Lower leg skin (tissue), 4 donors: Measurements from ENCODE around the gene TRAP1. TPM values are rescaled to one million over a fixed set of nuclear protein-coding genes. Genes with fewer than 3 reads are reported as not detected.
A peak's percentile ranks its signal among the peaks of the same experiment; 100 is the strongest.

Experiments used
- DNase-seq, 2 donors: peaks; one replicate each; pipeline ENCODE4 v3.0.0-alpha.2; 2019; ENCODE audit warnings: low spot score in 2 of 2
- H3K4me3 ChIP-seq: fragments of 200-600 bp; sonication (generic); 2 replicates; pipeline ENCODE4 v1.5.1; 2017; ENCODE audit warnings: mild to moderate bottlenecking, low read depth; ENCODE audit not compliant: poor library complexity, severe bottlenecking
- POLR2A ChIP-seq, 2 donors: fragments of 450-650 bp; IDR thresholded peaks; one replicate each; pipeline ENCODE4 v1.6.1; 2016 to 2017; ENCODE audit warnings: antibody characterized with exemption in 2 of 2, mild to moderate bottlenecking in 1 of 2, moderate library complexity in 1 of 2
- WGBS, 2 donors: methylation state at CpG; one replicate each; pipeline ENCODE4 v1.1.5; 2018; 5-methylcytosine and 5-hydroxymethylcytosine counted together
- intact Hi-C: fragments of 100-400 bp; cut with DNase I; formaldehyde crosslinking; loops from one replicate; pipeline ENCODE4 v1.15.0; 2023; ENCODE audit warnings: low total_unique reads
- total RNA-seq, 4 donors: library from RNA; depleted of rRNA; stranded (reverse); fragments of >200 nt; gene quantifications; one replicate each; pipeline ENCODE4 v1.1.0, GENCODE V29; 2016
- TF ChIP-seq, protein P1 (sequence below), 3 donors: fragments of 450-650 bp; IDR thresholded peaks; one replicate each; pipeline ENCODE4 v1.5.1; 2016; ENCODE audit warnings: antibody characterized with exemption in 3 of 3, mild to moderate bottlenecking in 3 of 3, moderate library complexity in 2 of 3

Gene TRAP1
- total RNA-seq, 4 donors from 2014 or later = 56.2 to 94.1 (median 67.4) TPM

DNA sequence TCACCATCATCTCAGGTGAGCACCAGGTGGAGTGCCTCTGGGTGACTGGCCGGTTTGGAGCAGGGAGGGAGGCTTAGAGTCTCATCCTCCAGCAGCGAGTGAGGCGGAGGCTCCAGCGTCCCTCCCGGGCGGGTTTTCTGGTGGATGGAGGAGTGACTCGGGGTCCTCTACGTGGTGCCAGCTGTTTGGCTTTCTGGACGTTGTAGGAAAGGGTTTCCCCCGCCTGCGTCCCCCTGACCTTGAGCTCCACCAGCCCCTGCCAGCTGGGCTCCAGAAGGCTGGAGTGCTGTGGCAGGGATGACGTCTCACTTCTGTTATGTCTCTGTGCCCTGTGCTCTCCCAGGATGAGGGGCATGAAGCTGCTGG lies 62.3 kb downstream of the TRAP1 start:
- 84 to 86% methylated on average over 12 of the region's 12 CpGs for whole genome bisulfite sequencing, 2 donors
- intact Hi-C loops = no loop called here
- H3K4me3 ChIP-seq = no peak overlapping the region
- TF ChIP-seq, protein P1, sequence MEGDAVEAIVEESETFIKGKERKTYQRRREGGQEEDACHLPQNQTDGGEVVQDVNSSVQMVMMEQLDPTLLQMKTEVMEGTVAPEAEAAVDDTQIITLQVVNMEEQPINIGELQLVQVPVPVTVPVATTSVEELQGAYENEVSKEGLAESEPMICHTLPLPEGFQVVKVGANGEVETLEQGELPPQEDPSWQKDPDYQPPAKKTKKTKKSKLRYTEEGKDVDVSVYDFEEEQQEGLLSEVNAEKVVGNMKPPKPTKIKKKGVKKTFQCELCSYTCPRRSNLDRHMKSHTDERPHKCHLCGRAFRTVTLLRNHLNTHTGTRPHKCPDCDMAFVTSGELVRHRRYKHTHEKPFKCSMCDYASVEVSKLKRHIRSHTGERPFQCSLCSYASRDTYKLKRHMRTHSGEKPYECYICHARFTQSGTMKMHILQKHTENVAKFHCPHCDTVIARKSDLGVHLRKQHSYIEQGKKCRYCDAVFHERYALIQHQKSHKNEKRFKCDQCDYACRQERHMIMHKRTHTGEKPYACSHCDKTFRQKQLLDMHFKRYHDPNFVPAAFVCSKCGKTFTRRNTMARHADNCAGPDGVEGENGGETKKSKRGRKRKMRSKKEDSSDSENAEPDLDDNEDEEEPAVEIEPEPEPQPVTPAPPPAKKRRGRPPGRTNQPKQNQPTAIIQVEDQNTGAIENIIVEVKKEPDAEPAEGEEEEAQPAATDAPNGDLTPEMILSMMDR (IDR thresholded peaks at IDR 0.05) = no peak
- no peak for TF ChIP-seq POLR2A (IDR thresholded peaks at IDR 0.05)
- no peak for DNase-seq

DNA sequence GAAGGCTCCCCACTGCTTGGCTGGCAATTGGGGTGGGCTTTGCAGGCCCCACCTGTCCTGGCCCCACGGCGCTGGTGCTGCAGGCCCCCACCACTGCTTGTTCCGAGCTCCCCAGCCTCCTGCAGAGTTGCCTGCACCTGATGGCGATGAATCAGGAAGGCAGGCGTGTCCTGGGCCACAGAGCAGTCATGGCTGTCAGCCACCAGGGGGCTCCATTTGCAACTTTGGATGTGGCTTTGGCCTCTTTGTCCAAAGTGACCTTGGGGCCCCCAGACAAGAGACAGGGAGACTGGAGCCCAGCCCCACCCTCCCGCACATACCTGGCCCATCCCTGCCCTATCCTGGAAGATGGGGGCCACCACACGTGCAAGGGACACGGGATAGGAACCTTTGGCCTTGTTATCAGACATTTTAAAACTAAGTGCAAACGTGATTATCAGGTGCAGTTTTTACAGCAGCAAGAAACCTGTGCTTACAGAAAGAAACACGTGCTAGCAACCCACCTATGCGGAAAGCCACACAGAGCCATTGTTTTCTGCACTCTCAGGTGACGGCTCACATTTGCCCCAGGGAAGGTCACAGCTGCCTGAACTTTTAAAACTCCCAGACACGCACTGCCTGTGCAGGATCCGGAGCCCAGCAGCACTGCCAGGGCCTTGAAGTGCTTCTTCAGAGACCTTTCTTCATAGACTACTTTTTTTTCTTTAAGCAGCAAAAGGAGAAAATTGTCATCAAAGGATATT lies 62.9 kb downstream of the TRAP1 start, which contains the start of gene DNASE1:
TSS of gene DNASE1 (plus strand) at position 443 of the 743 bp plus-strand sequence. CDS start 683 bp downstream, outside the sequence.
- 77 to 82% methylated on average over 12 to 14 of the region's 14 CpGs for WGBS, 2 donors
- peak in 1 of 2 donors; percentile 89 for DNase-seq
- TF ChIP-seq, protein P1 (IDR thresholded peaks at IDR 0.05) = no peak
- no peak for TF ChIP-seq POLR2A (IDR thresholded peaks at IDR 0.05)
- intact Hi-C loops = no loop called here
- H3K4me3 ChIP-seq = no peak within 1 kb of the TSS

DNA sequence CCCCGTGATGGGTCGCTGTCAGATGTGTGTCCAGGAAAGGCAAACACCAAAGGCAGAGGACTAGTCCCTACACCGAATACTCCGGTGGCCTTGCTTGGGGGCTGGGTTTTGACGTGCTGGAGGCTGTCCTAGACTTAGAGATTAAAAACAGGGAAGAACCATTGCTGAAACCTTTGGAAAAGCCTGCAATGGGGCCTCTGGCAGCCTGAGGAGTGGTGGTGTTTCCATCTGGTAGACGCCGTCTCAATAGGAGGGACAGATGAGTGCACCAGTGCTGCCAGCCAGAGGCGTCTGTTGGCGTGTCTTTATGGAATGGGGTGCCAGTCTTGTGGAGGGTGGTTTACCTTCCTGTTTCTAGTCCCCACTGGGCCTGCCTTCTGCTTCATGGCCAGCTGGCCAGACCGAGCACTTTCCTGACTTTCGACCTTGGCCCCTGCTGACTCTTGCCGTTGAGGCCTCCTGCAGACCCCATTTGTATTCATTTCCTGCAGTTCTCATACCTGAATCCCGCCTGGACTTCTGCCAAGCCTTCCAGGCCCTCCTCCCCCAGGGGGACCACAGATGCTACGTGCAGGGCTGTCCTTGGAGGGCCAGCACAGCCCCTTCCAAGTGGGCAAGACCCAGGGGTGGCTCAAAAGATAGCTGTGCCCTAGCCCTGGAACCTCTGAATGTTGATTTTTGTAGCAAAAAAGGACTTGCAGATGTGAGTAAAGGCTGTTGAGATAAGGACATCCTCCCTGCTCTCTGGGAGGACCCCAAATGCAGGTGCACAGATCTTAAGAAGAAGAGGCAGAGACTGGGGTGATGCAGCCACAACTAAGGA lies 64.7 kb downstream of the TRAP1 start:
- no peak for TF ChIP-seq POLR2A (IDR thresholded peaks at IDR 0.05)
- TF ChIP-seq, protein P1 (IDR thresholded peaks at IDR 0.05) = no peak
- DNase-seq = peak in 1 of 2 donors; percentile 75
- no peak overlapping the region for H3K4me3 ChIP-seq
- intact Hi-C loops = no loop called here
- 83% methylated on average over 14 of the region's 14 CpGs for WGBS, 2 donors

GRCh38 chr16:3651461-3652372 lies 65.6 kb downstream of the TRAP1 start:
- WGBS, 2 donors = 60 to 81% methylated on average over 14 to 18 of the region's 18 CpGs
- TF ChIP-seq POLR2A (IDR thresholded peaks at IDR 0.05) = no peak
- TF ChIP-seq, protein P1 (IDR thresholded peaks at IDR 0.05) = no peak
- DNase-seq = peak in 1 of 2 donors; percentile 82

GRCh38 chr16:3650631-3651265 lies 66.6 kb downstream of the TRAP1 start:
- DNase-seq = peak in 1 of 2 donors; percentile 37
- no peak overlapping the region for H3K4me3 ChIP-seq
- WGBS, 2 donors = 84 to 88% methylated on average over 13 of the region's 13 CpGs
- TF ChIP-seq POLR2A (IDR thresholded peaks at IDR 0.05) = no peak
- TF ChIP-seq, protein P1 (IDR thresholded peaks at IDR 0.05) = no peak
- intact Hi-C loops = no loop called here

More at GRCh38 chr16:3651461-3652372, 65.6 kb downstream of the TRAP1 start:
- H3K4me3 ChIP-seq = no peak overlapping the region
- intact Hi-C loops = no loop called here
